Vagina (tissue), 2 donors: Measurements from ENCODE around the gene MIER3. TPM values are rescaled to one million over a fixed set of nuclear protein-coding genes. Genes with fewer than 3 reads are reported as not detected.

ENCODE experiments used
- DNase-seq, 2 donors: peaks; one replicate each; pipeline ENCODE4 v3.0.0-alpha.2; 2017; ENCODE audit errors: extremely low spot score in 2 of 2
- H3K27ac ChIP-seq: fragments of 200-600 bp; sonication (generic); one replicate; pipeline ENCODE4 v1.5.1; 2019
- H3K27me3 ChIP-seq: fragments of 200-600 bp; sonication (generic); one replicate; pipeline ENCODE4 v1.5.1; 2019
- H3K36me3 ChIP-seq, 2 donors: fragments of 200-600 bp; sonication (generic); one replicate each; pipeline ENCODE4 v1.5.1; 2017 to 2019
- H3K4me1 ChIP-seq: fragments of 200-600 bp; sonication (generic); one replicate; pipeline ENCODE4 v1.5.1; 2019
- H3K4me3 ChIP-seq, 2 donors: fragments of 200-600 bp; sonication (generic); 1 replicate in 1 of 2; 2 replicates in 1 of 2; pipeline ENCODE4 v1.5.1; 2016 to 2019
- H3K9me3 ChIP-seq: fragments of 200-600 bp; sonication (generic); one replicate; pipeline ENCODE4 v1.5.1; 2019
- CTCF ChIP-seq, 3 experiments: fragments of 450-650 bp in 2 of 3; fragments of 200-600 bp in 1 of 3; sonication (generic) in 1 of 3; IDR thresholded peaks; one replicate each; pipeline ENCODE4 v1.5.1; 2017 to 2019; ENCODE audit warnings: antibody characterized with exemption in 3 of 3, mild to moderate bottlenecking in 2 of 3, moderate library complexity in 2 of 3
- POLR2A ChIP-seq, 2 donors: fragments of 450-650 bp; IDR thresholded peaks; one replicate each; pipeline ENCODE4 v1.6.1; 2017; ENCODE audit warnings: antibody characterized with exemption in 2 of 2, mild to moderate bottlenecking in 2 of 2, moderate library complexity in 2 of 2
- POLR2AphosphoS5 ChIP-seq, 2 donors: sonication (generic); formaldehyde crosslinking; IDR thresholded peaks; one replicate each; pipeline ENCODE4 v1.9.0; 2017; ENCODE audit warnings: antibody characterized with exemption in 2 of 2, mild to moderate bottlenecking in 2 of 2, low read depth in 1 of 2; ENCODE audit not compliant: insufficient read depth in 1 of 2
- intact Hi-C: fragments of 100-400 bp; cut with DNase I; formaldehyde crosslinking; loops from one replicate; pipeline ENCODE4 v1.15.1; 2023
- total RNA-seq: library from RNA; depleted of rRNA; stranded (reverse); fragments of >200 nt; gene quantifications from one replicate; pipeline ENCODE4 v1.2.3, GENCODE V29; 2016

MIER3 gene
- total RNA-seq, 1 donor from 2014 or later: 16.0 TPM

- Histone ChIP-seq H3K9me3 (no peaks in the 10 kb centered on the region), H3K36me3 (no peaks in the 10 kb centered on the region), H3K4me3 (no peak overlapping the region), H3K27me3 (no peaks in the 10 kb centered on the region), H3K27ac (no peak overlapping the region), H3K4me1 (no peaks in the 10 kb centered on the region)
- TF ChIP-seq POLR2A (IDR thresholded peaks at IDR 0.05) (no peak), POLR2AphosphoS5 (IDR thresholded peaks at IDR 0.05; ENCODE audit: insufficient read depth in 1 of 2, low read depth in 1 of 2) (no peak), CTCF (IDR thresholded peaks at IDR 0.05) (no peak)
- DNase-seq: no peak
- intact Hi-C loops: no loop called here
These were observed 11.3 kb upstream of the MIER3 start for GRCh38 chr5:56963246-56963645.

DNA sequence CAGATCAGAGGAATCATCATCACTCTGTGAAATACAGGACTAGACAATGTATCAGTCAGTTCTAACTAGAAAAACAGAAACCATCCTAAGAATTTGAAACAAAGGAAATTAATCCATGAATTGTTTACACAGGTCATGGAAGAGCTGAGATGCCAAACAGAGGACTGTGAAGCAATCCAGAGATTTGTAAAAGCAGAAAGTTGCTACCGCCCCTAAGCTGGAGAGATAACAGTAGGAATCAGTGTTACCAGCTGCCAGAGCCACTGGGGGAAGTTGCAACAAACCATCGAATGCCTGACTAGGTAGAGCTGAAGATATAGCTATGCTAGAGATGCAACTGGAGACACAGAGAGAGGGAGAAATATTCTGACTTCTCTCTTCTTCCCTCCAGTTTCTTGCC is 10.4 kb upstream of the MIER3 start:
- H3K4me3 ChIP-seq: no peak overlapping the region

DNA sequence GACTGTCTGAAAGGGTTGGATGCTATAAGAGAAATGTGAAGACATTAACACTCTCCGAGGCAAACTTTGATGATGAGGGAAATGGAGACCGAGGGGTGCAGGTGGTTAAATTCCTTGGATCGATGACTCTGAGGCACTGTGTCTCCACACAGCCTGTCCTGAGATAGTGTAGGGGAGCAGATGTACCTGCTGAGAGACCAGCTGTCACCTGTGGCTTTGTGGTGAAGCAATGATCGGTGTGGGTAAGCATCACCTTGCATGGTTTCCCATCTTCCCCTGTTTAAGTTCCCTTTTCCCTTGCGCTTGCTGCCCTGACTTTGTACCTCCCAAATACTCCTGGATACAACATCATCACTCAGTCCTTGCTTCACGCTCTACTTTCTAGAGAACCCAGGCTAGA is 9.8 kb upstream of the MIER3 start:
- no peaks in the 10 kb centered on the region for H3K9me3 ChIP-seq
- no peak overlapping the region for H3K4me3 ChIP-seq
- H3K27me3 ChIP-seq: no peaks in the 10 kb centered on the region
- no peak for DNase-seq
- no peak overlapping the region for H3K27ac ChIP-seq
- no peaks in the 10 kb centered on the region for H3K36me3 ChIP-seq
- intact Hi-C loops: no loop called here
- TF ChIP-seq CTCF (IDR thresholded peaks at IDR 0.05) (no peak), POLR2AphosphoS5 (IDR thresholded peaks at IDR 0.05; ENCODE audit: insufficient read depth in 1 of 2, low read depth in 1 of 2) (no peak), POLR2A (IDR thresholded peaks at IDR 0.05) (no peak)
- H3K4me1 ChIP-seq: no peaks in the 10 kb centered on the region

More for the DNA sequence above, 10.4 kb upstream of the MIER3 start:
- intact Hi-C loops: no loop called here
- Histone ChIP-seq H3K27me3 (no peaks in the 10 kb centered on the region), H3K9me3 (no peaks in the 10 kb centered on the region), H3K27ac (no peak overlapping the region), H3K4me1 (no peaks in the 10 kb centered on the region), H3K36me3 (no peaks in the 10 kb centered on the region)
- DNase-seq: no peak
- TF ChIP-seq POLR2A (IDR thresholded peaks at IDR 0.05): no peak
- TF ChIP-seq POLR2AphosphoS5 (IDR thresholded peaks at IDR 0.05; ENCODE audit: insufficient read depth in 1 of 2, low read depth in 1 of 2): no peak
- TF ChIP-seq CTCF (IDR thresholded peaks at IDR 0.05): no peak

GRCh38 chr5:56959326-56959725 is 7.4 kb upstream of the MIER3 start:
- intact Hi-C loops: no loop called here
- DNase-seq: no peak
- H3K4me1 ChIP-seq: no peaks in the 10 kb centered on the region
- H3K27me3 ChIP-seq: no peaks in the 10 kb centered on the region
- no peak overlapping the region for H3K27ac ChIP-seq
- no peak overlapping the region for H3K4me3 ChIP-seq
- H3K36me3 ChIP-seq: no peaks in the 10 kb centered on the region
- no peaks in the 10 kb centered on the region for H3K9me3 ChIP-seq
- TF ChIP-seq POLR2AphosphoS5 (IDR thresholded peaks at IDR 0.05; ENCODE audit: insufficient read depth in 1 of 2, low read depth in 1 of 2) (no peak), POLR2A (IDR thresholded peaks at IDR 0.05) (no peak)

GRCh38 chr5:56958595-56958994 is 6.7 kb upstream of the MIER3 start:
- Histone ChIP-seq H3K4me1 (no peaks in the 10 kb centered on the region), H3K27me3 (no peaks in the 10 kb centered on the region), H3K9me3 (no peaks in the 10 kb centered on the region), H3K4me3 (no peak overlapping the region), H3K27ac (no peak overlapping the region), H3K36me3 (no peaks in the 10 kb centered on the region)
- no peak for DNase-seq
- TF ChIP-seq POLR2A (IDR thresholded peaks at IDR 0.05) (no peak), POLR2AphosphoS5 (IDR thresholded peaks at IDR 0.05; ENCODE audit: insufficient read depth in 1 of 2, low read depth in 1 of 2) (no peak), CTCF (IDR thresholded peaks at IDR 0.05) (no peak)
- intact Hi-C loops: no loop called here
